PC-3 (cell line): Measurements from ENCODE around the gene MAPK12.

ENCODE experiments used
- EZH2 ChIP-seq: fragments of 300-600 bp; sonication (generic); IDR thresholded peaks from one replicate; pipeline ENCODE4 v1.6.1; 2017; ENCODE audit warnings: antibody characterized with exemption, mild to moderate bottlenecking, low read length; ENCODE audit not compliant: unreplicated experiment
- TF ChIP-seq, protein P1 (sequence below): fragments of 300-600 bp; sonication (generic); conservative IDR thresholded peaks from 2 replicates; pipeline ENCODE4 v1.5.1; 2017; ENCODE audit warnings: antibody characterized with exemption, low read depth, mild to moderate bottlenecking, low read length

DNA sequence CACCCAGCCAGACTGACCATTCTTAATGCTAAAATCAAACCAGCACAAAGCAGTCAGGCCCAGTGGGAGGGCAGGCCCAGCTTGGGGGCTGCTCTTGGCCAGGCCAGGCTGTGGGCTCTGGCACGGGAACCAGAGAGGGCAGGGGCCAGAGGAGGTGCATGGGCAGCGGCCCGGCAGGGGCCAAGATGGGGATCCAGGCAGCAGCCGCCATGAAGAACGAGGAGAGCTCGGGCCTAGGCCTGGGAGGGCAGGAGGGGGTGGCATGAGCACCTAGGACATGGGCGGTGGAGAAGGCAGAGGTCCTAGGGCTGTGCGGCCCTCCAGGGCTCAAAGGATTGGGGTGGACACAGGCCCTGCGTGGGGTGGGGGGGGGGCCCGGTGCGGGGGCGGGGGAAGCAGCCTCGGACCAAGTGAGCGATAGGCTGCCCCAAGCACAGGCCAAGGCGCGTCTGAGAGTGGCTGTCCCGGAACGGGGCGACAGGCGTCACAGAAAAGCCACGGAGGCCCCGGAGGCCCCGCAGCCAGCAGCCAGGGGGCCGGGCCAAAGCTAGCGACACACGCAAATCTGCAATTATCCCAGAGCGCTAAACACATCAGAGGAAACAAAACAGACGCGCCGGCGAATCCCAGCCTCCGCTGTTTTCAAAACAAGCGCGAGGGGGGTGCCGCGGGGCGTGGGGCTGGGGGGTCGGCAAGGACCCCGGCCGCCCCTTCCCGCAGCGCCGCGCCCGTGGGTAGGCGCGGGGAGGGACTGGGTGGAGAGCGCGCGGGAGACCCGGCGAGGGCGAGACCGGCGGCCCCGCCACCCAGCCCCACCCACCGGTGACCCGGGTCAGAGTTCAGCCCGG, 37.7 kb upstream of the MAPK12 start:
- TF ChIP-seq, protein P1, sequence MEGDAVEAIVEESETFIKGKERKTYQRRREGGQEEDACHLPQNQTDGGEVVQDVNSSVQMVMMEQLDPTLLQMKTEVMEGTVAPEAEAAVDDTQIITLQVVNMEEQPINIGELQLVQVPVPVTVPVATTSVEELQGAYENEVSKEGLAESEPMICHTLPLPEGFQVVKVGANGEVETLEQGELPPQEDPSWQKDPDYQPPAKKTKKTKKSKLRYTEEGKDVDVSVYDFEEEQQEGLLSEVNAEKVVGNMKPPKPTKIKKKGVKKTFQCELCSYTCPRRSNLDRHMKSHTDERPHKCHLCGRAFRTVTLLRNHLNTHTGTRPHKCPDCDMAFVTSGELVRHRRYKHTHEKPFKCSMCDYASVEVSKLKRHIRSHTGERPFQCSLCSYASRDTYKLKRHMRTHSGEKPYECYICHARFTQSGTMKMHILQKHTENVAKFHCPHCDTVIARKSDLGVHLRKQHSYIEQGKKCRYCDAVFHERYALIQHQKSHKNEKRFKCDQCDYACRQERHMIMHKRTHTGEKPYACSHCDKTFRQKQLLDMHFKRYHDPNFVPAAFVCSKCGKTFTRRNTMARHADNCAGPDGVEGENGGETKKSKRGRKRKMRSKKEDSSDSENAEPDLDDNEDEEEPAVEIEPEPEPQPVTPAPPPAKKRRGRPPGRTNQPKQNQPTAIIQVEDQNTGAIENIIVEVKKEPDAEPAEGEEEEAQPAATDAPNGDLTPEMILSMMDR = no peak
- no peak for TF ChIP-seq EZH2
